ENCODE data around the gene DUSP15. TPM values are rescaled to one million over a fixed set of nuclear protein-coding genes. Genes with fewer than 3 reads are reported as not detected.

Gene DUSP15
- total and polyA plus RNA-seq, 2 of the 8 experiments (the other 6 are each of a cell fraction or from before 2014, with no cell fraction given) = 0.91 to 3.2 TPM

GRCh38 chr20:31822421-31823330 is 47.7 kb downstream of the DUSP15 start (continued):
- TF ChIP-seq GTF2F1 (IDR thresholded peaks at IDR 0.05; ENCODE audit: borderline replicate concordance, low read depth, low read length) (peak; percentile 63; the same call in 1 of the 2 replicates), BCL11A (IDR thresholded peaks at IDR 0.05; ENCODE audit: low read depth in 2 of 2, low read length in 2 of 2) (no peak), TAF7 (optimal IDR thresholded peaks at IDR 0.05; ENCODE audit: borderline replicate concordance, low read depth, low read length) (peak; percentile 59), TCF12 (IDR thresholded peaks at IDR 0.05; ENCODE audit: low read depth, low read length) (no peak), MAX (IDR thresholded peaks at IDR 0.05) (peak; percentile 34; the same call in 1 of the 2 replicates), SP4 (IDR thresholded peaks at IDR 0.05; ENCODE audit: low read length) (no peak), CBX5 (IDR thresholded peaks at IDR 0.05; ENCODE audit: low read depth, low read length) (no peak), NRF1 (IDR thresholded peaks at IDR 0.05; ENCODE audit: low read depth, low read length) (no peak), BRCA1 (IDR thresholded peaks at IDR 0.05; ENCODE audit: low read depth, low read length) (no peak), NANOG (IDR thresholded peaks at IDR 0.05; ENCODE audit: insufficient read depth, low read depth, low read length, poor library complexity, severe bottlenecking) (peak; percentile 17)

All from H1 (cell line).